ENCODE data around the gene XG. TPM values are rescaled to one million over a fixed set of nuclear protein-coding genes. Genes with fewer than 3 reads are reported as not detected.

Gene XG
- total and polyA plus RNA-seq, 2 of the 8 experiments (the other 6 are each of a cell fraction or from before 2014, with no cell fraction given): 0.33 to 0.78 TPM

GRCh38 chrX:2820136-2820771, 68.4 kb downstream of the XG start:
- Histone ChIP-seq H2BK20ac (ENCODE audit: low read length) (no peak overlapping the region), H3K4me1 (replicated peaks in 1 of 4; ENCODE audit: control insufficient read depth in 3 of 4, insufficient read depth in 4 of 4, low read length in 3 of 4) (no peaks in the 10 kb centered on the region), H3K9ac (replicated peaks in 1 of 4; ENCODE audit: extremely low read depth in 1 of 4, low read depth in 3 of 4, low read length in 3 of 4) (no peak overlapping the region), H3K23me2 (ENCODE audit: low read depth, low read length) (no peaks in the 10 kb centered on the region), H2BK5ac (ENCODE audit: low read depth, low read length) (no peak overlapping the region), H3K36me3 (ENCODE audit: control insufficient read depth in 2 of 4, insufficient read depth in 4 of 4, low read length in 3 of 4) (no peaks in the 10 kb centered on the region), H3K14ac (ENCODE audit: insufficient read length) (no peak overlapping the region), H4K8ac (ENCODE audit: extremely low read depth, insufficient read depth, low read length) (no peak overlapping the region), H3K79me2 (ENCODE audit: control insufficient read depth in 1 of 2, insufficient read depth in 2 of 2, low read length in 2 of 2) (no peaks in the 10 kb centered on the region), H3K56ac (replicated peaks; ENCODE audit: insufficient read length, low read depth, low read length) (no peak overlapping the region), H3K18ac (ENCODE audit: extremely low read depth, low read length) (no peak overlapping the region), H2BK12ac (ENCODE audit: low read depth, low read length) (no peak overlapping the region), H3K4me2 (ENCODE audit: insufficient read depth in 1 of 2, low read depth in 2 of 2, low read length in 2 of 2) (no peak overlapping the region), H3K27me3 (replicated peaks in 1 of 4; ENCODE audit: control insufficient read depth in 3 of 4, extremely low read depth in 1 of 4, insufficient read depth in 3 of 4, low read length in 3 of 4) (no peaks in the 10 kb centered on the region), H4K20me1 (replicated peaks in 1 of 2; ENCODE audit: control insufficient read depth in 1 of 2, insufficient read depth in 2 of 2, low read length in 2 of 2) (no peaks in the 10 kb centered on the region), H2AK5ac (ENCODE audit: low read depth, low read length) (no peak overlapping the region), H3K9me3 (ENCODE audit: insufficient read depth in 2 of 2, low read depth in 1 of 2, low read length in 1 of 2) (no peaks in the 10 kb centered on the region), H3K4ac (replicated peaks; ENCODE audit: insufficient read length, low read depth, low read length) (no peak overlapping the region), H2AFZ (ENCODE audit: low read length) (no peak overlapping the region), H4K91ac (replicated peaks; ENCODE audit: insufficient read length, low read length) (no peak overlapping the region), H3K23ac (ENCODE audit: insufficient read length) (no peak overlapping the region), H2BK15ac (ENCODE audit: low read length) (no peak overlapping the region), H3K27ac (ENCODE audit: low read depth, low read length) (no peak overlapping the region), H2BK120ac (replicated peaks; ENCODE audit: low read depth, low read length) (no peak overlapping the region), H3K79me1 (ENCODE audit: low read depth, low read length) (no peaks in the 10 kb centered on the region), H4K5ac (ENCODE audit: insufficient read length, low read depth, low read length) (no peak overlapping the region), H3K4me3 (ENCODE audit: extremely low read depth in 1 of 4, insufficient read depth in 2 of 4, low read depth in 3 of 4, low read length in 4 of 4) (no peak overlapping the region)
- ChIA-PET POLR2A (ENCODE audit: partially characterized antibody) (no interaction called here), CTCF (ENCODE audit: partially characterized antibody) (interaction anchor here (1.6 kb wide), 1 partner anchor 19 kb away, joined by 4 read pairs; no protein-coding TSS in a partner anchor)
- no peak for TF ChIP-seq POU5F1 (IDR thresholded peaks at IDR 0.05; ENCODE audit: low read depth, low read length)
- no peak for TF ChIP-seq EP300 (IDR thresholded peaks at IDR 0.05; ENCODE audit: borderline replicate concordance in 1 of 2, low read depth in 2 of 2, low read length in 2 of 2)
- TF ChIP-seq SIRT6 (IDR thresholded peaks at IDR 0.05; ENCODE audit: low read length): no peak
- 85% methylated on average over 8 of the region's 8 CpGs; no CpG with 5 or more reads in 1 of the 2 experiments for WGBS, 2 experiments (ENCODE audit: extremely low coverage in 1 of 2, insufficient coverage in 1 of 2, insufficient read length in 1 of 2, insufficient replicate concordance in 2 of 2, low coverage in 1 of 2, low lambda C conversion rate in 2 of 2, missing lambda C conversion rate in 1 of 2)
- no peak for DNase-seq (ENCODE audit: low read depth in 1 of 2, low spot score in 2 of 2)
- no peak for FAIRE-seq
